HG02623 (cell line): Measurements from ENCODE around the gene DIMT1.

Experiments used
- ATAC-seq: cut with Tn5 transposase; IDR thresholded peaks from one replicate; pipeline ENCODE4 v1.9.1; 2021; ENCODE audit warnings: moderate library complexity; ENCODE audit not compliant: unreplicated experiment

DIMT1 gene

GRCh38 chr5:62372600-62372999, 31.1 kb downstream of the DIMT1 start:
- no peak for ATAC-seq

GRCh38 chr5:62371409-62371808, 32.3 kb downstream of the DIMT1 start:
- no peak for ATAC-seq

- ATAC-seq = no peak
Observed at GRCh38 chr5:62369039-62369438, 34.7 kb downstream of the DIMT1 start.

- ATAC-seq = no peak
Observed at GRCh38 chr5:62362701-62363100, 41.0 kb downstream of the DIMT1 start.

- ATAC-seq = peak; percentile 79
Observed at GRCh38 chr5:62354028-62354874, 49.5 kb downstream of the DIMT1 start.

- ATAC-seq = no peak
Observed at GRCh38 chr5:62348723-62349481, 54.8 kb downstream of the DIMT1 start.

- no peak for ATAC-seq
Observed at GRCh38 chr5:62347928-62348327, 55.8 kb downstream of the DIMT1 start.

GRCh38 chr5:62346748-62347147, 57.0 kb downstream of the DIMT1 start:
- ATAC-seq = no peak

- no peak for ATAC-seq
Observed at GRCh38 chr5:62343428-62343827, 60.3 kb downstream of the DIMT1 start.

GRCh38 chr5:62342476-62342837, 61.2 kb downstream of the DIMT1 start:
- ATAC-seq = peak; percentile 26

- ATAC-seq = peak; percentile 62
Observed at GRCh38 chr5:62341783-62342475, 61.8 kb downstream of the DIMT1 start.

- ATAC-seq = no peak
Observed at GRCh38 chr5:62340979-62341378, 62.7 kb downstream of the DIMT1 start.

GRCh38 chr5:62340392-62340791, 63.3 kb downstream of the DIMT1 start:
- ATAC-seq = no peak
